ENCODE results near the gene GRM1. TPM values are rescaled to one million over a fixed set of nuclear protein-coding genes. Genes with fewer than 3 reads are reported as not detected.

The GRM1 gene
- under 0.01 TPM in 2 replicates for total RNA-seq

DNA sequence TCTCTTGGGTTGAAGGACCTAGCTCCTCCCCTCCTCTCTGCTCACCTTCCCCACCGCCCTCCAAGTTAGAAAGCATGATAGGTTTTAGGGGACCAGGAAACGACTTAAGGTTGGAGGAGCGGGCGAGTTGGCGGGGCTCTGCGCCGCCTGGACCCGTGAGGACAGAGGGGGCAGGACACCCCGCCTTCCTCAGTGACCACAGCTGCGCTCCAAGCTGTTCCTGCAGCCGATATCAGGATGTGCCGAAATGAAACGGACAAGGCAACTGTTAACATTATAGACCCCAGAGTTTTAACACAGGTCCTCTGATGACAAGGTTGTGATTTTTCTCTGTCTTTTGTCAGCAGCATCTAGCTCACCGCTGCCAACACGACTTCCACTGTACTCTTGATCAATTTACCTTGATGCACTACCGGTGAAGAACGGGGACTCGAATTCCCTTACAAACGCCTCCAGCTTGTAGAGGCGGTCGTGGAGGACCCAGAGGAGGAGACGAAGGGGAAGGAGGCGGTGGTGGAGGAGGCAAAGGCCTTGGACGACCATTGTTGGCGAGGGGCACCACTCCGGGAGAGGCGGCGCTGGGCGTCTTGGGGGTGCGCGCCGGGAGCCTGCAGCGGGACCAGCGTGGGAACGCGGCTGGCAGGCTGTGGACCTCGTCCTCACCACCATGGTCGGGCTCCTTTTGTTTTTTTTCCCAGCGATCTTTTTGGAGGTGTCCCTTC lies at the start of gene GRM1:
GRM1 (plus strand) TSS at position 212 of the 722 bp plus-strand sequence; CDS start at position 668, 456 bp downstream.

Small RNA genes within 50 kb of the gene (small RNA-seq; reads per million reads assigned to genes)
- not detected for gene RNA5SP222

Other genes with a start within 250 kb of the GRM1 start
- gene FBXO30, start 214.3 kb upstream of the GRM1 start, total RNA-seq, result 8.1 and 10.2 TPM in 2 replicates
- 18.4 and 24.8 TPM in 2 replicates for gene SHPRH, start 64.7 kb upstream of the GRM1 start, total RNA-seq